Gastrocnemius medialis (tissue), 4 donors: ENCODE results near the gene MX2. TPM values are rescaled to one million over a fixed set of nuclear protein-coding genes. Genes with fewer than 3 reads are reported as not detected.

Source experiments
- ATAC-seq, 2 donors: fragments of 150-250 bp; one replicate each; pipeline ENCODE4 v1.9.1; 2016
- DNase-seq, 2 donors: peaks; one replicate each; pipeline ENCODE4 v3.0.0-alpha.2; 2019
- H3K27ac ChIP-seq, 4 donors: fragments of 200-600 bp; sonication (generic); 1 replicate in 1 of 4; 2 replicates in 3 of 4; pipeline ENCODE4 v1.5.1; 2016 to 2018; ENCODE audit warnings: mild to moderate bottlenecking in 2 of 4, moderate library complexity in 1 of 4
- H3K27me3 ChIP-seq, 3 donors: fragments of 200-600 bp; sonication (generic) in 2 of 3; 1 replicate in 1 of 3; 2 replicates in 2 of 3; pipeline versions ENCODE4 v1.5.1 to v1.6.0; 2016 to 2019; ENCODE audit warnings: mild to moderate bottlenecking in 1 of 3, moderate library complexity in 1 of 3
- H3K36me3 ChIP-seq, 2 donors: fragments of 200-600 bp; sonication (generic) in 1 of 2; one replicate each; pipeline ENCODE4 v1.5.1; 2017 to 2018
- H3K4me1 ChIP-seq, 2 donors: fragments of 200-600 bp; sonication (generic) in 1 of 2; one replicate each; pipeline ENCODE4 v1.5.1; 2016 to 2017; ENCODE audit warnings: mild to moderate bottlenecking in 2 of 2
- H3K4me3 ChIP-seq, 4 donors: fragments of 200-600 bp; sonication (generic) in 3 of 4; 1 replicate in 1 of 4; 2 replicates in 3 of 4; pipeline ENCODE4 v1.5.1; 2016 to 2019; ENCODE audit warnings: mild to moderate bottlenecking in 2 of 4
- H3K9me3 ChIP-seq, 3 donors: fragments of 200-600 bp; sonication (generic) in 2 of 3; 1 replicate in 1 of 3; 2 replicates in 2 of 3; pipeline ENCODE4 v1.5.1; 2016 to 2019
- POLR2A ChIP-seq, 2 donors: fragments of 450-650 bp; IDR thresholded peaks; one replicate each; pipeline ENCODE4 v1.6.1; 2017; ENCODE audit warnings: antibody characterized with exemption in 2 of 2, mild to moderate bottlenecking in 2 of 2, moderate library complexity in 2 of 2
- in situ Hi-C, 4 donors: fragments of 200-750 bp; cut with MboI; loops; one replicate each; pipeline versions ENCODE4 v1.15.0 to v1.8.0; 2017; ENCODE audit warnings: low sequenced_read_pairs in 4 of 4
- intact Hi-C: fragments of 100-400 bp; cut with DNase I; formaldehyde crosslinking; loops from one replicate; pipeline ENCODE4 v1.15.1; 2023; ENCODE audit warnings: low total_unique reads
- total RNA-seq, 4 donors: library from RNA; depleted of rRNA; stranded (reverse); fragments of >200 nt; gene quantifications; one replicate each; pipeline versions ENCODE4 v1.1.0 to v1.2.3, GENCODE V29; 2016
- TF ChIP-seq, protein P1 (sequence below), 5 experiments: fragments of 450-650 bp in 3 of 5; fragments of 200-600 bp in 2 of 5; sonication (generic) in 2 of 5; IDR thresholded peaks in 4 of 5; conservative IDR thresholded peaks in 1 of 5; 1 replicate in 4 of 5; 2 replicates in 1 of 5; pipeline ENCODE4 v1.5.1; 2016 to 2019; ENCODE audit warnings: antibody characterized with exemption in 5 of 5, mild to moderate bottlenecking in 3 of 5, moderate library complexity in 3 of 5

MX2 gene
- total RNA-seq, 4 donors from 2014 or later = 1.1 to 6.8 (median 2.2) TPM

GRCh38 chr21:41362605-41363369 lies 960 bp downstream of the MX2 start:
- H3K36me3 ChIP-seq = no peaks in the 10 kb centered on the region
- TF ChIP-seq POLR2A (IDR thresholded peaks at IDR 0.05) = peak in 1 of 2 donors; percentile 4
- TF ChIP-seq, protein P1, sequence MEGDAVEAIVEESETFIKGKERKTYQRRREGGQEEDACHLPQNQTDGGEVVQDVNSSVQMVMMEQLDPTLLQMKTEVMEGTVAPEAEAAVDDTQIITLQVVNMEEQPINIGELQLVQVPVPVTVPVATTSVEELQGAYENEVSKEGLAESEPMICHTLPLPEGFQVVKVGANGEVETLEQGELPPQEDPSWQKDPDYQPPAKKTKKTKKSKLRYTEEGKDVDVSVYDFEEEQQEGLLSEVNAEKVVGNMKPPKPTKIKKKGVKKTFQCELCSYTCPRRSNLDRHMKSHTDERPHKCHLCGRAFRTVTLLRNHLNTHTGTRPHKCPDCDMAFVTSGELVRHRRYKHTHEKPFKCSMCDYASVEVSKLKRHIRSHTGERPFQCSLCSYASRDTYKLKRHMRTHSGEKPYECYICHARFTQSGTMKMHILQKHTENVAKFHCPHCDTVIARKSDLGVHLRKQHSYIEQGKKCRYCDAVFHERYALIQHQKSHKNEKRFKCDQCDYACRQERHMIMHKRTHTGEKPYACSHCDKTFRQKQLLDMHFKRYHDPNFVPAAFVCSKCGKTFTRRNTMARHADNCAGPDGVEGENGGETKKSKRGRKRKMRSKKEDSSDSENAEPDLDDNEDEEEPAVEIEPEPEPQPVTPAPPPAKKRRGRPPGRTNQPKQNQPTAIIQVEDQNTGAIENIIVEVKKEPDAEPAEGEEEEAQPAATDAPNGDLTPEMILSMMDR (IDR thresholded peaks at IDR 0.05 in 4 of 5, conservative IDR thresholded peaks at IDR 0.05 in 1 of 5) = no peak
- DNase-seq (no peak), ATAC-seq (no peak)
- H3K9me3 ChIP-seq = no peaks in the 10 kb centered on the region
- intact Hi-C loops (loop anchor here (5.0 kb wide), 1 partner anchor 65 kb away; the partner anchor contains the start of gene MX1), in situ Hi-C loops (no loop called here)
- peak overlapping the region; percentile 75 to 84 (median 81) for H3K27ac ChIP-seq
- peak overlapping the region; percentile 43 to 49 (median 46) for H3K4me3 ChIP-seq
- no peaks in the 10 kb centered on the region for H3K4me1 ChIP-seq
- peaks cover 0 to 3% (median 0%) of the 10 kb centered on the region in 3 donors for H3K27me3 ChIP-seq

- no peaks in the 10 kb centered on the region for H3K9me3 ChIP-seq
- H3K36me3 ChIP-seq = no peaks in the 10 kb centered on the region
- peaks cover 0 to 3% (median 0%) of the 10 kb centered on the region in 3 donors for H3K27me3 ChIP-seq
- DNase-seq (no peak), ATAC-seq (no peak)
- peak overlapping the region in 1 of 4 donors; percentile 75 for H3K27ac ChIP-seq
- no peak overlapping the region for H3K4me3 ChIP-seq
- in situ Hi-C loops = no loop called here
- peaks cover 0 to under 1% of the 10 kb centered on the region in 2 donors for H3K4me1 ChIP-seq
- TF ChIP-seq POLR2A (IDR thresholded peaks at IDR 0.05) = no peak
- TF ChIP-seq, protein P1 (IDR thresholded peaks at IDR 0.05 in 4 of 5, conservative IDR thresholded peaks at IDR 0.05 in 1 of 5) = no peak
- intact Hi-C loops = loop anchor here (5.0 kb wide), 1 partner anchor 64 kb away; the partner anchor contains the start of gene MX1
Measured at GRCh38 chr21:41363370-41364270, 1.8 kb downstream of the MX2 start.

- DNase-seq (no peak), ATAC-seq (no peak)
- Histone ChIP-seq H3K4me1 (peaks cover 0 to 6% of the 10 kb centered on the region in 2 donors), H3K9me3 (no peaks in the 10 kb centered on the region), H3K4me3 (no peak overlapping the region), H3K27ac (no peak overlapping the region), H3K27me3 (peaks cover 0 to 3% (median 0%) of the 10 kb centered on the region in 3 donors), H3K36me3 (no peaks in the 10 kb centered on the region)
- intact Hi-C loops = loop anchor here (5.0 kb wide), 1 partner anchor 63 kb away; the partner anchor contains the start of gene MX1
- no peak for TF ChIP-seq POLR2A (IDR thresholded peaks at IDR 0.05)
- TF ChIP-seq, protein P1 (IDR thresholded peaks at IDR 0.05 in 4 of 5, conservative IDR thresholded peaks at IDR 0.05 in 1 of 5) = no peak
- in situ Hi-C loops = no loop called here
Measured at GRCh38 chr21:41364308-41364707, 2.5 kb downstream of the MX2 start.

DNA sequence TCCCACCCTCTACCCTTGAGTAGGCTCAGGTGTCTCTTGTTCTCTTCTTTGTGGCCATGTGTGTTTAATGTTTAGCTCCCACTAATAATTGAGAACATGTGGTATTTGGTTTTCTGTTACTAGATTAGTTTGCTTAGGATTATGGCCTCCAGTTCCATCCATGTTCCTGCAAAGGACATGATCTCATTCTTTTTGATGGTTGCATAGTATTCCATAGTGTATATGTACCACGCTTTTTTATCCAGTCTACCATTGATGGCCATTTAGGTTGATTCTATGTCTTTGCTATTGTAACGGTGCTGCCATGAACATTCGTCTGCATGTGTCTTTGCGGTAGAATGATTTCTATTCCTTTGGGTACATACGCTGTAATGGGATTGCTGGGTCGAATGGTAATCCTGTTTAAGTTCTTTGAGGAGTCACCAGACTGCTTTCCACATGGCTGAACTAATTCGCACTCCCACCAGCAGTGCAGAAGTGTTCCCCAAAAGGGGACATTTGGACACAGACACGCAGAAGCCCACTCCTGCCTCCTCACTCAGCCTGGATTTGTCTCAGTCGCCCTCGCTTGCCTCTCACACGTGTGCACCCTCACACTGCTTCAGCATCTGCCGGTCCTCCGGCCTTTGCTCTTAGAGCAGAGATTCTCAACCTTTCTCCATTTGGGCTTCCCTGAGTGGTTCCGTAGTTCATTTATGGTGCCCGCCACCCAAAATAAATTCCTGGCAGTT lies 3.7 kb downstream of the MX2 start:
- DNase-seq = no peak
- in situ Hi-C loops = no loop called here
- no peak for TF ChIP-seq POLR2A (IDR thresholded peaks at IDR 0.05)
- TF ChIP-seq, protein P1 (IDR thresholded peaks at IDR 0.05 in 4 of 5, conservative IDR thresholded peaks at IDR 0.05 in 1 of 5) = no peak
- Histone ChIP-seq H3K27me3 (peaks cover 0 to 3% (median 0%) of the 10 kb centered on the region in 3 donors), H3K4me3 (no peak overlapping the region), H3K36me3 (no peaks in the 10 kb centered on the region), H3K9me3 (no peaks in the 10 kb centered on the region), H3K27ac (no peak overlapping the region), H3K4me1 (peaks cover 0 to 6% of the 10 kb centered on the region in 2 donors)
- intact Hi-C loops = no loop called here
- ATAC-seq = no peak
